Measurements from ENCODE around the gene RANBP1. TPM values are rescaled to one million over a fixed set of nuclear protein-coding genes. Genes with fewer than 3 reads are reported as not detected.

The RANBP1 gene
- total and polyA plus RNA-seq, 4 donors: 111 to 210 (median 177) TPM

- Histone ChIP-seq H3K9me3 (ENCODE audit: control insufficient read depth, insufficient read depth, low read length) (no peaks in the 10 kb centered on the region), H3K4me3 (ENCODE audit: low read depth, low read length) (no peak overlapping the region), H3K27me3 (ENCODE audit: control insufficient read depth, insufficient read depth, low read length) (no peaks in the 10 kb centered on the region), H3K36me3 (ENCODE audit: control insufficient read depth, insufficient read depth, low read length) (no peaks in the 10 kb centered on the region), H3K4me1 (ENCODE audit: control insufficient read depth, insufficient read depth, low read length) (peaks cover 40% of the 10 kb centered on the region), H3K27ac (ENCODE audit: low read depth, low read length) (no peak overlapping the region)
- peak in 2 of 6 donors; percentile 41 to 88 for DNase-seq (ENCODE audit: low read depth in 4 of 6, low spot score in 6 of 6)
- WGBS (ENCODE audit: insufficient coverage): 67% methylated on average over 10 of the region's 12 CpGs
Observed at GRCh38 chr22:20171288-20172140, 55.6 kb downstream of the RANBP1 start.

GRCh38 chr22:20172141-20172613 is 56.3 kb downstream of the RANBP1 start:
- H3K27ac ChIP-seq (ENCODE audit: low read depth, low read length): no peak overlapping the region
- H3K4me1 ChIP-seq (ENCODE audit: control insufficient read depth, insufficient read depth, low read length): peaks cover 47% of the 10 kb centered on the region
- DNase-seq (ENCODE audit: low read depth in 4 of 6, low spot score in 6 of 6): no peak
- no peaks in the 10 kb centered on the region for H3K36me3 ChIP-seq (ENCODE audit: control insufficient read depth, insufficient read depth, low read length)
- no peaks in the 10 kb centered on the region for H3K27me3 ChIP-seq (ENCODE audit: control insufficient read depth, insufficient read depth, low read length)
- H3K4me3 ChIP-seq (ENCODE audit: low read depth, low read length): no peak overlapping the region
- 69% methylated on average over 7 of the region's 10 CpGs for WGBS (ENCODE audit: insufficient coverage)
- H3K9me3 ChIP-seq (ENCODE audit: control insufficient read depth, insufficient read depth, low read length): no peaks in the 10 kb centered on the region

GRCh38 chr22:20173246-20173645 is 57.3 kb downstream of the RANBP1 start:
- WGBS (ENCODE audit: insufficient coverage): 95% methylated on average over 11 of the region's 11 CpGs
- peaks cover 56% of the 10 kb centered on the region for H3K4me1 ChIP-seq (ENCODE audit: control insufficient read depth, insufficient read depth, low read length)
- no peak overlapping the region for H3K4me3 ChIP-seq (ENCODE audit: low read depth, low read length)
- H3K27me3 ChIP-seq (ENCODE audit: control insufficient read depth, insufficient read depth, low read length): no peaks in the 10 kb centered on the region
- H3K9me3 ChIP-seq (ENCODE audit: control insufficient read depth, insufficient read depth, low read length): no peaks in the 10 kb centered on the region
- no peak overlapping the region for H3K27ac ChIP-seq (ENCODE audit: low read depth, low read length)
- DNase-seq (ENCODE audit: low read depth in 4 of 6, low spot score in 6 of 6): no peak
- no peaks in the 10 kb centered on the region for H3K36me3 ChIP-seq (ENCODE audit: control insufficient read depth, insufficient read depth, low read length)

- Histone ChIP-seq H3K36me3 (ENCODE audit: control insufficient read depth, insufficient read depth, low read length) (no peaks in the 10 kb centered on the region), H3K27ac (ENCODE audit: low read depth, low read length) (no peak overlapping the region), H3K9me3 (ENCODE audit: control insufficient read depth, insufficient read depth, low read length) (no peaks in the 10 kb centered on the region), H3K4me1 (ENCODE audit: control insufficient read depth, insufficient read depth, low read length) (peaks cover 56% of the 10 kb centered on the region), H3K4me3 (ENCODE audit: low read depth, low read length) (no peak overlapping the region), H3K27me3 (ENCODE audit: control insufficient read depth, insufficient read depth, low read length) (no peaks in the 10 kb centered on the region)
- no peak for DNase-seq (ENCODE audit: low read depth in 4 of 6, low spot score in 6 of 6)
- WGBS (ENCODE audit: insufficient coverage): 65% methylated on average over 8 of the region's 10 CpGs
Observed at GRCh38 chr22:20173772-20174171, 57.9 kb downstream of the RANBP1 start.

GRCh38 chr22:20174785-20175596 is 59.1 kb downstream of the RANBP1 start:
- 63% methylated on average over 11 of the region's 19 CpGs for WGBS (ENCODE audit: insufficient coverage)
- H3K4me1 ChIP-seq (ENCODE audit: control insufficient read depth, insufficient read depth, low read length): peaks cover 56% of the 10 kb centered on the region
- no peak overlapping the region for H3K4me3 ChIP-seq (ENCODE audit: low read depth, low read length)
- H3K27me3 ChIP-seq (ENCODE audit: control insufficient read depth, insufficient read depth, low read length): no peaks in the 10 kb centered on the region
- no peak overlapping the region for H3K27ac ChIP-seq (ENCODE audit: low read depth, low read length)
- H3K9me3 ChIP-seq (ENCODE audit: control insufficient read depth, insufficient read depth, low read length): no peaks in the 10 kb centered on the region
- H3K36me3 ChIP-seq (ENCODE audit: control insufficient read depth, insufficient read depth, low read length): no peaks in the 10 kb centered on the region
- no peak for DNase-seq (ENCODE audit: low read depth in 4 of 6, low spot score in 6 of 6)

- H3K4me3 ChIP-seq (ENCODE audit: low read depth, low read length): no peak overlapping the region
- H3K27ac ChIP-seq (ENCODE audit: low read depth, low read length): no peak overlapping the region
- H3K4me1 ChIP-seq (ENCODE audit: control insufficient read depth, insufficient read depth, low read length): peaks cover 56% of the 10 kb centered on the region
- no peaks in the 10 kb centered on the region for H3K36me3 ChIP-seq (ENCODE audit: control insufficient read depth, insufficient read depth, low read length)
- no peaks in the 10 kb centered on the region for H3K9me3 ChIP-seq (ENCODE audit: control insufficient read depth, insufficient read depth, low read length)
- no peaks in the 10 kb centered on the region for H3K27me3 ChIP-seq (ENCODE audit: control insufficient read depth, insufficient read depth, low read length)
- no peak for DNase-seq (ENCODE audit: low read depth in 4 of 6, low spot score in 6 of 6)
- WGBS (ENCODE audit: insufficient coverage): 61% methylated on average over 11 of the region's 12 CpGs
Observed at GRCh38 chr22:20175597-20175900, 59.6 kb downstream of the RANBP1 start.

- no peaks in the 10 kb centered on the region for H3K27me3 ChIP-seq (ENCODE audit: control insufficient read depth, insufficient read depth, low read length)
- peaks cover 56% of the 10 kb centered on the region for H3K4me1 ChIP-seq (ENCODE audit: control insufficient read depth, insufficient read depth, low read length)
- H3K27ac ChIP-seq (ENCODE audit: low read depth, low read length): no peak overlapping the region
- no peaks in the 10 kb centered on the region for H3K36me3 ChIP-seq (ENCODE audit: control insufficient read depth, insufficient read depth, low read length)
- H3K4me3 ChIP-seq (ENCODE audit: low read depth, low read length): no peak overlapping the region
- no peaks in the 10 kb centered on the region for H3K9me3 ChIP-seq (ENCODE audit: control insufficient read depth, insufficient read depth, low read length)
- 56% methylated on average over 10 of the region's 17 CpGs for WGBS (ENCODE audit: insufficient coverage)
- DNase-seq (ENCODE audit: low read depth in 4 of 6, low spot score in 6 of 6): peak in 1 of 6 donors; percentile 85
Observed at GRCh38 chr22:20176421-20177085, 60.6 kb downstream of the RANBP1 start.

Small RNA genes lying within 50 kb of the gene (small RNA-seq; reads per million reads assigned to genes)
- gene MIR6816 (ENCODE audit: low replicate concordance) (0.12 reads per million), gene RF00017 (ENCODE audit: low replicate concordance) (not detected), gene RF00599 (ENCODE audit: low replicate concordance) (not detected)

Other genes starting within 250 kb of the RANBP1 start
- gene COMT, start 174.3 kb upstream of the RANBP1 start, total RNA-seq: 100 to 1,000 TPM in 1 of 2 donors, 10 to 100 TPM in 1; 72.6 to 139 TPM
- 100 to 1,000 TPM; 154 to 158 TPM for gene COMT, start 174.3 kb upstream of the RANBP1 start, polyA plus RNA-seq (ENCODE audit: insufficient read length in 2 of 2)
- 10 to 100 TPM; 17.1 to 21.7 TPM for gene TXNRD2, start 174.3 kb upstream of the RANBP1 start, total RNA-seq
- 10 to 100 TPM; 25.6 to 29.4 TPM for gene TXNRD2, start 174.3 kb upstream of the RANBP1 start, polyA plus RNA-seq (ENCODE audit: insufficient read length in 2 of 2)
- gene ARVCF, start 99.3 kb upstream of the RANBP1 start, total RNA-seq: 10 to 100 TPM; 43.5 to 47.2 TPM
- 100 to 1,000 TPM; 121 to 132 TPM for gene ARVCF, start 99.3 kb upstream of the RANBP1 start, polyA plus RNA-seq (ENCODE audit: insufficient read length in 2 of 2)
- 10 to 100 TPM; 17.9 to 25.8 TPM for gene TANGO2, start 95.0 kb upstream of the RANBP1 start, total RNA-seq
- gene TANGO2, start 95.0 kb upstream of the RANBP1 start, polyA plus RNA-seq (ENCODE audit: insufficient read length in 2 of 2): 10 to 100 TPM; 20.9 to 32.6 TPM
- gene DGCR8, start 35.9 kb upstream of the RANBP1 start, total RNA-seq: 10 to 100 TPM; 20.7 to 34.7 TPM
- gene DGCR8, start 35.9 kb upstream of the RANBP1 start, polyA plus RNA-seq (ENCODE audit: insufficient read length in 2 of 2): 10 to 100 TPM; 43.2 to 58.7 TPM
- gene TRMT2A, start 1.1 kb downstream of the RANBP1 start, total RNA-seq: 10 to 100 TPM; 24.5 to 46.3 TPM
- 10 to 100 TPM; 53.8 to 57.4 TPM for gene TRMT2A, start 1.1 kb downstream of the RANBP1 start, polyA plus RNA-seq (ENCODE audit: insufficient read length in 2 of 2)
- 10 to 100 TPM in 1 of 2 donors, 1 to 10 TPM in 1; 9.5 to 13.9 TPM for gene ZDHHC8, start 15.7 kb downstream of the RANBP1 start, total RNA-seq
- gene ZDHHC8, start 15.7 kb downstream of the RANBP1 start, polyA plus RNA-seq (ENCODE audit: insufficient read length in 2 of 2): 10 to 100 TPM; 59.0 to 64.4 TPM
- 1 to 10 TPM in 1 of 2 donors, under 1 TPM in 1; 0.69 to 2.1 TPM for gene CCDC188, start 35.0 kb downstream of the RANBP1 start, total RNA-seq
- 1 to 10 TPM; 1.9 to 5.2 TPM for gene CCDC188, start 35.0 kb downstream of the RANBP1 start, polyA plus RNA-seq (ENCODE audit: insufficient read length in 2 of 2)
- 1 to 10 TPM; 5.4 to 7.8 TPM for gene RTN4R, start 152.2 kb downstream of the RANBP1 start, total RNA-seq
- gene RTN4R, start 152.2 kb downstream of the RANBP1 start, polyA plus RNA-seq (ENCODE audit: insufficient read length in 2 of 2): 10 to 100 TPM; 25.3 to 25.9 TPM
- 10 to 100 TPM; 28.4 to 94.0 TPM for gene DGCR6L, start 204.0 kb downstream of the RANBP1 start, total RNA-seq
- 10 to 100 TPM; 82.3 to 89.8 TPM for gene DGCR6L, start 204.0 kb downstream of the RANBP1 start, polyA plus RNA-seq (ENCODE audit: insufficient read length in 2 of 2)